ENCODE results near the gene DNA2.
"Not testable (repeated sequence)": the region's sequence is repeated elsewhere in the genome, so short reads cannot be mapped to it uniquely, and the experiment has no call there.

Gene DNA2

GRCh38 chr10:68470300-68470699 lies 1.5 kb downstream of the DNA2 start:
- Histone ChIP-seq H3K27me3 (ENCODE audit: control insufficient read depth, insufficient read depth, low read length) (no peaks in the 10 kb centered on the region), H3K9me3 (ENCODE audit: control insufficient read depth, low read length) (no peaks in the 10 kb centered on the region), H3K4me1 (peaks cover 5% of the 10 kb centered on the region), H3K27ac (no peak overlapping the region), H3K79me2 (no peaks in the 10 kb centered on the region), H3K4me3 (ENCODE audit: low read depth, low read length) (no peak overlapping the region), H2AFZ (no peak overlapping the region), H3K9ac (no peak overlapping the region), H3K4me2 (ENCODE audit: low read length) (no peak overlapping the region), H3K36me3 (ENCODE audit: control insufficient read depth, insufficient read depth, low read length) (no peaks in the 10 kb centered on the region)
- no peak for TF ChIP-seq CTCF (IDR thresholded peaks at IDR 0.05)

- Histone ChIP-seq H3K9ac (no peak overlapping the region), H3K27ac (no peak overlapping the region), H3K4me1 (peaks cover 5% of the 10 kb centered on the region), H3K4me2 (ENCODE audit: low read length) (no peak overlapping the region), H3K9me3 (ENCODE audit: control insufficient read depth, low read length) (no peaks in the 10 kb centered on the region), H2AFZ (no peak overlapping the region), H3K27me3 (ENCODE audit: control insufficient read depth, insufficient read depth, low read length) (no peaks in the 10 kb centered on the region), H3K79me2 (no peaks in the 10 kb centered on the region), H3K4me3 (ENCODE audit: low read depth, low read length) (no peak overlapping the region), H3K36me3 (ENCODE audit: control insufficient read depth, insufficient read depth, low read length) (no peaks in the 10 kb centered on the region)
- TF ChIP-seq CTCF (IDR thresholded peaks at IDR 0.05) = no peak
Measured at GRCh38 chr10:68469838-68470237, 1.9 kb downstream of the DNA2 start.

GRCh38 chr10:68464729-68465128 lies 7.0 kb downstream of the DNA2 start:
- not testable (repeated sequence) for H3K9me3 ChIP-seq (ENCODE audit: control insufficient read depth, low read length); H2AFZ ChIP-seq; H3K4me1 ChIP-seq; H3K36me3 ChIP-seq (ENCODE audit: control insufficient read depth, insufficient read depth, low read length); H3K27ac ChIP-seq; H3K9ac ChIP-seq; H3K79me2 ChIP-seq; H3K4me3 ChIP-seq (ENCODE audit: low read depth, low read length); H3K4me2 ChIP-seq (ENCODE audit: low read length); H3K27me3 ChIP-seq (ENCODE audit: control insufficient read depth, insufficient read depth, low read length)

- no peak overlapping the region for H3K4me3 ChIP-seq (ENCODE audit: low read depth, low read length)
- H3K27me3 ChIP-seq (ENCODE audit: control insufficient read depth, insufficient read depth, low read length) = no peaks in the 10 kb centered on the region
- H3K4me1 ChIP-seq = no peaks in the 10 kb centered on the region
- H3K9me3 ChIP-seq (ENCODE audit: control insufficient read depth, low read length) = no peaks in the 10 kb centered on the region
- H2AFZ ChIP-seq = no peak overlapping the region
- H3K79me2 ChIP-seq = no peaks in the 10 kb centered on the region
- H3K4me2 ChIP-seq (ENCODE audit: low read length) = no peak overlapping the region
- no peak overlapping the region for H3K27ac ChIP-seq
- no peak for TF ChIP-seq CTCF (IDR thresholded peaks at IDR 0.05)
- H3K9ac ChIP-seq = no peak overlapping the region
- H3K36me3 ChIP-seq (ENCODE audit: control insufficient read depth, insufficient read depth, low read length) = no peaks in the 10 kb centered on the region
Measured at GRCh38 chr10:68463365-68464093, 8.2 kb downstream of the DNA2 start.

- H3K9ac ChIP-seq = no peak overlapping the region
- H3K79me2 ChIP-seq = no peaks in the 10 kb centered on the region
- no peak overlapping the region for H3K4me2 ChIP-seq (ENCODE audit: low read length)
- no peak for TF ChIP-seq CTCF (IDR thresholded peaks at IDR 0.05)
- H3K36me3 ChIP-seq (ENCODE audit: control insufficient read depth, insufficient read depth, low read length) = no peaks in the 10 kb centered on the region
- H3K4me1 ChIP-seq = no peaks in the 10 kb centered on the region
- no peak overlapping the region for H3K4me3 ChIP-seq (ENCODE audit: low read depth, low read length)
- no peak overlapping the region for H3K27ac ChIP-seq
- H3K27me3 ChIP-seq (ENCODE audit: control insufficient read depth, insufficient read depth, low read length) = no peaks in the 10 kb centered on the region
- no peak overlapping the region for H2AFZ ChIP-seq
- no peaks in the 10 kb centered on the region for H3K9me3 ChIP-seq (ENCODE audit: control insufficient read depth, low read length)
Measured at GRCh38 chr10:68462536-68462935, 9.2 kb downstream of the DNA2 start.

All from parathyroid adenoma (tissue), 2 donors.